GM12878 (cell line): ENCODE data around the gene GRK7. TPM values are rescaled to one million over a fixed set of nuclear protein-coding genes. Genes with fewer than 3 reads are reported as not detected.
A peak's percentile ranks its signal among the peaks of the same experiment; 100 is the strongest.

ENCODE experiments used
- ATAC-seq: fragments of 200-7000 bp; cut with Tn5 transposase; 3 replicates; pipeline ENCODE4 v1.9.1; 2020; ENCODE audit warnings: mild to moderate bottlenecking, moderate library complexity
- BruUV-seq: library from RNA; stranded (reverse); fragments of 400-500 nt; replicated peaks from 2 replicates; lab custom pipeline; 2021; lab: Mats Ljungman, UMichigan
- CTCF ChIA-PET: fragments of 300-600 bp; sonication (Branson Sonifier 250); formaldehyde crosslinking; extraction: SDS; loops from one replicate; lab custom pipeline; 2021; ENCODE audit warnings: inconsistent platforms; lab: Yijun Ruan, JAX
- POLR2A ChIA-PET: fragments of 350-600 bp; formaldehyde crosslinking; extraction: SDS; loops from one replicate; lab custom pipeline; 2021; ENCODE audit warnings: inconsistent platforms; lab: Charles Lee
- RAD21 ChIA-PET: fragments of 300-600 bp; sonication (Branson Sonifier 250); formaldehyde crosslinking; loops from one replicate; lab custom pipeline; 2023; ENCODE audit warnings: antibody characterized with exemption; ENCODE audit not compliant: unreplicated experiment; lab: Charles Lee
- SMC1A ChIA-PET: fragments of 300-600 bp; sonication (Branson Sonifier 250); formaldehyde crosslinking; loops from one replicate; lab custom pipeline; 2023; ENCODE audit not compliant: unreplicated experiment, uncharacterized antibody; lab: Charles Lee
- DNase-seq: peaks from one replicate; pipeline ENCODE4 v3.0.0-alpha.2; 2011; ENCODE audit warnings: low read depth, low spot score
- FAIRE-seq: peaks from 3 replicates; lab custom pipeline; 2011; peaks lifted over from hg19 to GRCh38; lab: Jason Lieb, UNC
- H2AFZ ChIP-seq: 2 replicates; pipeline ENCODE4 v1.6.0; 2011; ENCODE audit warnings: low read depth, low read length, control low read depth; ENCODE audit not compliant: control insufficient read depth
- H3K27ac ChIP-seq: 2 replicates; pipeline ENCODE4 v1.5.1; 2011; ENCODE audit warnings: control low read depth; ENCODE audit not compliant: control insufficient read depth, insufficient read depth
- H3K27me3 ChIP-seq, 2 experiments: replicated peaks in 1 of 2; 2 replicates each; pipeline versions ENCODE4 v1.6.0 to v1.6.1; 2011; ENCODE audit warnings: low read length in 1 of 2; ENCODE audit not compliant: control insufficient read depth in 2 of 2, insufficient read depth in 2 of 2
- H3K36me3 ChIP-seq, 2 experiments: 2 replicates each; pipeline ENCODE4 v1.5.1; 2011; ENCODE audit warnings: low read length in 1 of 2; ENCODE audit not compliant: control insufficient read depth in 2 of 2, insufficient read depth in 2 of 2
- H3K4me1 ChIP-seq: 2 replicates; pipeline ENCODE4 v1.6.1; 2011; ENCODE audit warnings: mild to moderate bottlenecking, low read length, moderate library complexity, mixed read lengths; ENCODE audit not compliant: control insufficient read depth, insufficient read depth
- H3K4me2 ChIP-seq: 2 replicates; pipeline ENCODE4 v1.6.0; 2011; ENCODE audit warnings: control low read depth; ENCODE audit not compliant: control insufficient read depth, insufficient read depth
- H3K4me3 ChIP-seq: fragments of 200-600 bp; sonication (generic); 2 replicates; pipeline ENCODE4 v1.5.1; 2016
- H3K79me2 ChIP-seq: 2 replicates; pipeline ENCODE4 v1.6.0; 2011; ENCODE audit warnings: low read length; ENCODE audit not compliant: control insufficient read depth, insufficient read depth
- H3K9ac ChIP-seq: 2 replicates; pipeline ENCODE4 v1.8.0; 2011; ENCODE audit warnings: low read length, control low read depth, mixed read lengths; ENCODE audit not compliant: control insufficient read depth, insufficient read depth
- H3K9me3 ChIP-seq: replicated peaks from 3 replicates; pipeline ENCODE4 v1.5.1; 2011; ENCODE audit warnings: mild to moderate bottlenecking, low read length; ENCODE audit not compliant: control insufficient read depth, insufficient read depth
- H4K20me1 ChIP-seq: 2 replicates; pipeline ENCODE4 v1.6.0; 2011; ENCODE audit not compliant: control insufficient read depth, insufficient read depth
- EGR1 ChIP-seq, 2 experiments: IDR thresholded peaks; 1 replicate in 1 of 2; 2 replicates in 1 of 2; pipeline ENCODE4 v1.6.1; 2011 to 2012; ENCODE audit warnings: low read depth in 2 of 2, low read length in 2 of 2, borderline replicate concordance in 1 of 2, mild to moderate bottlenecking in 1 of 2, moderate library complexity in 1 of 2
- MXI1 ChIP-seq: fragments of 150-350 bp; IDR thresholded peaks from 2 replicates; pipeline ENCODE4 v1.6.1; 2011; ENCODE audit warnings: low read depth, mild to moderate bottlenecking, inconsistent platforms, low read length, improper control_type of control experiment
- POU2F2 ChIP-seq: IDR thresholded peaks from 3 replicates; pipeline ENCODE4 v1.6.1; 2011; ENCODE audit warnings: low read depth, mild to moderate bottlenecking, low read length, borderline replicate concordance
- RUNX3 ChIP-seq: IDR thresholded peaks from 2 replicates; pipeline ENCODE4 v1.6.1; 2012; ENCODE audit warnings: low read length, inconsistent platforms
- SMC3 ChIP-seq: IDR thresholded peaks from 2 replicates; pipeline ENCODE4 v1.6.1; 2011; ENCODE audit warnings: low read length, improper control_type of control experiment, borderline replicate concordance
- TBL1XR1 ChIP-seq: IDR thresholded peaks from 2 replicates; pipeline ENCODE4 v1.6.1; 2012; ENCODE audit warnings: low read depth, low read length, improper control_type of control experiment
- ZNF622 ChIP-seq: fragments of 450-650 bp; IDR thresholded peaks from 2 replicates; pipeline ENCODE4 v1.6.1; 2017; ENCODE audit warnings: mild to moderate bottlenecking, inconsistent platforms
- WGBS: methylation state at CpG from one replicate; pipeline ENCODE4 v1.1.6; 2016; ENCODE audit warnings: low lambda C conversion rate; ENCODE audit not compliant: insufficient replicate concordance, insufficient coverage; ENCODE audit errors: missing lambda C conversion rate; 5-methylcytosine and 5-hydroxymethylcytosine counted together
- in situ Hi-C: fragments of 300-500 bp; cut with MboI; formaldehyde crosslinking; loops from 9 replicates; pipeline ENCODE4 v1.14.3; 2018; ENCODE audit warnings: mixed read lengths
- intact Hi-C: fragments of 100-400 bp; cut with micrococcal nuclease; formaldehyde crosslinking; loops from one replicate; pipeline ENCODE4 v1.14.2; 2022; ENCODE audit not compliant: unreplicated experiment
- polyA plus RNA-seq, 11 experiments: library from polyadenylated mRNA; depleted of rRNA in 4 of 11; unstranded in 6 of 11; stranded (reverse) in 5 of 11; fragments of >200 nt; fragmentation: Nextera tagmentation in 4 of 11; fragmentation: Illumina TruSeq in 1 of 11; extraction: Ambion mirVana in 4 of 11; extraction: Trizol in 1 of 11; gene quantifications; 1 replicate in 1 of 11; 2 replicates in 10 of 11; pipeline versions ENCODE4 v1.2.1 to v1.2.3, GENCODE V29; 2011 to 2016; ENCODE audit warnings: inconsistent platforms in 2 of 11, missing spikeins in 2 of 11, low read depth in 1 of 11
- total RNA-seq, 4 experiments: library from RNA; depleted of rRNA in 3 of 4; stranded (reverse); fragments of >200 nt in 3 of 4; fragmentation: Illumina TruSeq in 1 of 4; extraction: Trizol in 1 of 4; gene quantifications; 2 replicates each; pipeline versions ENCODE4 v1.2.1 to v1.2.3, GENCODE V29; 2013 to 2021
- TF ChIP-seq, protein P1 (sequence below): fragments of 450-650 bp; IDR thresholded peaks from 2 replicates; pipeline ENCODE4 v1.6.1; 2016; ENCODE audit warnings: mild to moderate bottlenecking, moderate library complexity, borderline replicate concordance
- TF ChIP-seq, protein P2 (sequence below): fragments of 450-650 bp; IDR thresholded peaks from 2 replicates; pipeline ENCODE4 v1.6.1; 2017; ENCODE audit warnings: antibody characterized with exemption, mild to moderate bottlenecking, moderate library complexity
- TF ChIP-seq, protein P3 (sequence below): IDR thresholded peaks from 2 replicates; pipeline ENCODE4 v1.6.1; 2012; ENCODE audit warnings: low read depth, low read length, improper control_type of control experiment

GRK7 gene
- total and polyA plus RNA-seq, 10 of the 15 experiments (the other 5 are each of a cell fraction or from before 2014, with no cell fraction given), result not detected

GRCh38 chr3:141797819-141798447 lies 34.7 kb downstream of the GRK7 start:
- RAD21 ChIA-PET, result no interaction called here
- Histone ChIP-seq H3K4me2 (peak overlapping the region; percentile 79), H3K36me3 (no peaks in the 10 kb centered on the region), H3K27ac (no peak overlapping the region), H3K79me2 (no peaks in the 10 kb centered on the region), H3K4me3 (no peak overlapping the region), H3K9me3 (no peaks in the 10 kb centered on the region), H2AFZ (peak overlapping the region; percentile 92), H3K27me3 (no peaks in the 10 kb centered on the region; a peak in 1 of 4 replicates), H4K20me1 (no peaks in the 10 kb centered on the region), H3K9ac (0 out of 2 replicates have a peak overlapping the region, but pooled peaks have one; percentile 19), H3K4me1 (peaks cover 19% of the 10 kb centered on the region)
- ATAC-seq (no peak), FAIRE-seq (no peak), DNase-seq (no peak)
- BruUV-seq, result no TSS peak
- TF ChIP-seq RUNX3 (no peak), TBL1XR1 (no peak), POU2F2 (no peak), ZNF622 (no peak)
- SMC1A ChIA-PET, result no interaction called here
- POLR2A ChIA-PET, result no interaction called here
- CTCF ChIA-PET, result no interaction called here
- intact Hi-C loops (no loop called here), in situ Hi-C loops (no loop called here)
- 75% methylated on average over 10 of the region's 10 CpGs for WGBS

DNA sequence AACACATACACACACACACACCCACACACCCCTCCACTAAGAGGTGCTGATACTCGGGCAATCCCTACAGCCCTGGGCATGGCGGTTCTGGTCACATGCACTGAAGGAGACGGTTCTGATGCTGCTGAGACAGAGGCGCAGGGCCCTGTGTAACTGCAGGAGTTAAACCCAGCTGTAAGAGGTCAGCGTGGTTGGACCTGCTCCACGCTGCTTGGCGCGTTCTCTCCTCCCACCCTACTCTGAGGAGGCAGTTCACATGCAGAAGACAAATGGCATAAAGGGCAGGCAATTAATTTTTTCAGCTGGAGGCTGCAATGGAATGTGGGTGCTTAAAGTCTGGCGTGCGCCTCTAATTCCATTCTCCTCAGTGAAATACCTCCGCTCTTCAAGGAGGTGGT lies 35.2 kb downstream of the GRK7 start:
- WGBS, result 86% methylated on average over 11 of the region's 11 CpGs
- SMC1A ChIA-PET, result no interaction called here
- Histone ChIP-seq H3K9ac (no peak overlapping the region), H3K4me2 (no peak overlapping the region), H3K4me1 (peaks cover 19% of the 10 kb centered on the region), H4K20me1 (no peaks in the 10 kb centered on the region), H2AFZ (no peak overlapping the region), H3K4me3 (no peak overlapping the region), H3K36me3 (no peaks in the 10 kb centered on the region), H3K79me2 (no peaks in the 10 kb centered on the region), H3K27ac (no peak overlapping the region), H3K27me3 (no peaks in the 10 kb centered on the region; a peak in 1 of 4 replicates), H3K9me3 (no peaks in the 10 kb centered on the region)
- ATAC-seq (no peak), DNase-seq (no peak), FAIRE-seq (no peak)
- intact Hi-C loops (no loop called here), in situ Hi-C loops (no loop called here)
- RAD21 ChIA-PET, result no interaction called here
- no TSS peak for BruUV-seq
- POLR2A ChIA-PET, result no interaction called here
- CTCF ChIA-PET, result no interaction called here
- TF ChIP-seq SMC3 (no peak), MXI1 (no peak), EGR1 (IDR thresholded peaks at IDR 0.05; ENCODE audit: borderline replicate concordance in 1 of 2, low read depth in 2 of 2, low read length in 2 of 2) (no peak)
- TF ChIP-seq, protein P1, sequence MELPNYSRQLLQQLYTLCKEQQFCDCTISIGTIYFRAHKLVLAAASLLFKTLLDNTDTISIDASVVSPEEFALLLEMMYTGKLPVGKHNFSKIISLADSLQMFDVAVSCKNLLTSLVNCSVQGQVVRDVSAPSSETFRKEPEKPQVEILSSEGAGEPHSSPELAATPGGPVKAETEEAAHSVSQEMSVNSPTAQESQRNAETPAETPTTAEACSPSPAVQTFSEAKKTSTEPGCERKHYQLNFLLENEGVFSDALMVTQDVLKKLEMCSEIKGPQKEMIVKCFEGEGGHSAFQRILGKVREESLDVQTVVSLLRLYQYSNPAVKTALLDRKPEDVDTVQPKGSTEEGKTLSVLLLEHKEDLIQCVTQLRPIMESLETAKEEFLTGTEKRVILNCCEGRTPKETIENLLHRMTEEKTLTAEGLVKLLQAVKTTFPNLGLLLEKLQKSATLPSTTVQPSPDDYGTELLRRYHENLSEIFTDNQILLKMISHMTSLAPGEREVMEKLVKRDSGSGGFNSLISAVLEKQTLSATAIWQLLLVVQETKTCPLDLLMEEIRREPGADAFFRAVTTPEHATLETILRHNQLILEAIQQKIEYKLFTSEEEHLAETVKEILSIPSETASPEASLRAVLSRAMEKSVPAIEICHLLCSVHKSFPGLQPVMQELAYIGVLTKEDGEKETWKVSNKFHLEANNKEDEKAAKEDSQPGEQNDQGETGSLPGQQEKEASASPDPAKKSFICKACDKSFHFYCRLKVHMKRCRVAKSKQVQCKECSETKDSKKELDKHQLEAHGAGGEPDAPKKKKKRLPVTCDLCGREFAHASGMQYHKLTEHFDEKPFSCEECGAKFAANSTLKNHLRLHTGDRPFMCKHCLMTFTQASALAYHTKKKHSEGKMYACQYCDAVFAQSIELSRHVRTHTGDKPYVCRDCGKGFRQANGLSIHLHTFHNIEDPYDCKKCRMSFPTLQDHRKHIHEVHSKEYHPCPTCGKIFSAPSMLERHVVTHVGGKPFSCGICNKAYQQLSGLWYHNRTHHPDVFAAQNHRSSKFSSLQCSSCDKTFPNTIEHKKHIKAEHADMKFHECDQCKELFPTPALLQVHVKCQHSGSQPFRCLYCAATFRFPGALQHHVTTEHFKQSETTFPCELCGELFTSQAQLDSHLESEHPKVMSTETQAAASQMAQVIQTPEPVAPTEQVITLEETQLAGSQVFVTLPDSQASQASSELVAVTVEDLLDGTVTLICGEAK, result no peak
- TF ChIP-seq, protein P2, sequence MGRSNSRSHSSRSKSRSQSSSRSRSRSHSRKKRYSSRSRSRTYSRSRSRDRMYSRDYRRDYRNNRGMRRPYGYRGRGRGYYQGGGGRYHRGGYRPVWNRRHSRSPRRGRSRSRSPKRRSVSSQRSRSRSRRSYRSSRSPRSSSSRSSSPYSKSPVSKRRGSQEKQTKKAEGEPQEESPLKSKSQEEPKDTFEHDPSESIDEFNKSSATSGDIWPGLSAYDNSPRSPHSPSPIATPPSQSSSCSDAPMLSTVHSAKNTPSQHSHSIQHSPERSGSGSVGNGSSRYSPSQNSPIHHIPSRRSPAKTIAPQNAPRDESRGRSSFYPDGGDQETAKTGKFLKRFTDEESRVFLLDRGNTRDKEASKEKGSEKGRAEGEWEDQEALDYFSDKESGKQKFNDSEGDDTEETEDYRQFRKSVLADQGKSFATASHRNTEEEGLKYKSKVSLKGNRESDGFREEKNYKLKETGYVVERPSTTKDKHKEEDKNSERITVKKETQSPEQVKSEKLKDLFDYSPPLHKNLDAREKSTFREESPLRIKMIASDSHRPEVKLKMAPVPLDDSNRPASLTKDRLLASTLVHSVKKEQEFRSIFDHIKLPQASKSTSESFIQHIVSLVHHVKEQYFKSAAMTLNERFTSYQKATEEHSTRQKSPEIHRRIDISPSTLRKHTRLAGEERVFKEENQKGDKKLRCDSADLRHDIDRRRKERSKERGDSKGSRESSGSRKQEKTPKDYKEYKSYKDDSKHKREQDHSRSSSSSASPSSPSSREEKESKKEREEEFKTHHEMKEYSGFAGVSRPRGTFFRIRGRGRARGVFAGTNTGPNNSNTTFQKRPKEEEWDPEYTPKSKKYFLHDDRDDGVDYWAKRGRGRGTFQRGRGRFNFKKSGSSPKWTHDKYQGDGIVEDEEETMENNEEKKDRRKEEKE, result no peak
- TF ChIP-seq, protein P3, sequence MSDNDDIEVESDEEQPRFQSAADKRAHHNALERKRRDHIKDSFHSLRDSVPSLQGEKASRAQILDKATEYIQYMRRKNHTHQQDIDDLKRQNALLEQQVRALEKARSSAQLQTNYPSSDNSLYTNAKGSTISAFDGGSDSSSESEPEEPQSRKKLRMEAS, result no peak
